Hepatocyte (in vitro differentiated cells): Measurements from ENCODE around the gene CFAP69. TPM values are rescaled to one million over a fixed set of nuclear protein-coding genes. Genes with fewer than 3 reads are reported as not detected.
A peak's percentile ranks its signal among the peaks of the same experiment; 100 is the strongest.

ENCODE experiments used
- DNase-seq: peaks from one replicate; pipeline ENCODE4 v3.0.0-alpha.2; 2016; ENCODE audit warnings: low spot score
- H2AFZ ChIP-seq: fragments of 200-600 bp; sonication (generic); 2 replicates; pipeline ENCODE4 v1.6.0; 2016; ENCODE audit warnings: antibody characterized with exemption, mild to moderate bottlenecking
- H3K27ac ChIP-seq: fragments of 200-600 bp; sonication (generic); 2 replicates; pipeline ENCODE4 v1.5.1; 2016; ENCODE audit warnings: mild to moderate bottlenecking
- H3K27me3 ChIP-seq: fragments of 200-600 bp; sonication (generic); 2 replicates; pipeline ENCODE4 v1.6.1; 2016
- H3K36me3 ChIP-seq: fragments of 200-600 bp; sonication (generic); replicated peaks from 2 replicates; pipeline ENCODE4 v1.5.1; 2016; ENCODE audit warnings: low read depth; ENCODE audit not compliant: insufficient read depth
- H3K4me1 ChIP-seq: fragments of 200-600 bp; sonication (generic); 2 replicates; pipeline ENCODE4 v1.5.1; 2016; ENCODE audit warnings: mild to moderate bottlenecking, moderate library complexity; ENCODE audit not compliant: insufficient read depth
- H3K4me2 ChIP-seq: fragments of 200-600 bp; sonication (generic); 2 replicates; pipeline ENCODE4 v1.6.0; 2016
- H3K4me3 ChIP-seq: fragments of 200-600 bp; sonication (generic); 2 replicates; pipeline ENCODE4 v1.5.1; 2016; ENCODE audit warnings: mild to moderate bottlenecking
- H3K79me2 ChIP-seq: fragments of 200-600 bp; sonication (generic); 2 replicates; pipeline ENCODE4 v1.6.0; 2017; ENCODE audit warnings: mild to moderate bottlenecking
- H3K9me2 ChIP-seq: fragments of 200-600 bp; sonication (generic); replicated peaks from 2 replicates; pipeline ENCODE4 v1.6.0; 2017; ENCODE audit warnings: mild to moderate bottlenecking; ENCODE audit not compliant: insufficient read depth
- H3K9me3 ChIP-seq: fragments of 200-600 bp; sonication (generic); 2 replicates; pipeline ENCODE4 v1.5.1; 2016; ENCODE audit warnings: low read depth, mild to moderate bottlenecking
- H4K20me1 ChIP-seq: fragments of 200-600 bp; sonication (generic); 2 replicates; pipeline ENCODE4 v1.6.0; 2016; ENCODE audit warnings: mild to moderate bottlenecking; ENCODE audit not compliant: insufficient read depth, poor library complexity, severe bottlenecking
- CTCF ChIP-seq: fragments of 200-600 bp; sonication (generic); IDR thresholded peaks from 2 replicates; pipeline ENCODE4 v1.5.1; 2016; ENCODE audit warnings: antibody characterized with exemption, mild to moderate bottlenecking; ENCODE audit not compliant: poor library complexity
- EZH2 ChIP-seq: fragments of 200-600 bp; sonication (generic); IDR thresholded peaks from 2 replicates; pipeline ENCODE4 v1.6.1; 2016; ENCODE audit warnings: antibody characterized with exemption, mild to moderate bottlenecking, borderline replicate concordance
- EZH2phosphoT487 ChIP-seq: fragments of 200-600 bp; sonication (generic); IDR thresholded peaks from one replicate; pipeline ENCODE4 v1.6.1; 2018; ENCODE audit warnings: antibody characterized with exemption, mild to moderate bottlenecking, low read depth, moderate library complexity; ENCODE audit not compliant: unreplicated experiment, severe bottlenecking
- WGBS: methylation state at CpG from one replicate; pipeline ENCODE4 v1.1.6; 2016; ENCODE audit warnings: low lambda C conversion rate; ENCODE audit errors: missing lambda C conversion rate; 5-methylcytosine and 5-hydroxymethylcytosine counted together
- polyA plus RNA-seq: library from polyadenylated mRNA; unstranded; fragments of >200 nt; fragmentation: Nextera tagmentation; extraction: Ambion mirVana; gene quantifications from 2 replicates; pipeline ENCODE4 v1.2.1, GENCODE V29; 2016
- total RNA-seq: library from RNA; depleted of rRNA; stranded (reverse); fragments of >200 nt; gene quantifications from 2 replicates; pipeline ENCODE4 v1.2.3, GENCODE V29; 2014

CFAP69 gene
- total and polyA plus RNA-seq, 2 experiments from 2014 or later = 1.6 to 4.3 TPM

- Histone ChIP-seq H3K4me2 (no peak overlapping the region), H3K27me3 (no peaks in the 10 kb centered on the region), H3K27ac (no peak overlapping the region), H4K20me1 (no peaks in the 10 kb centered on the region), H3K36me3 (no peaks in the 10 kb centered on the region), H2AFZ (no peak overlapping the region), H3K9me3 (no peaks in the 10 kb centered on the region), H3K9me2 (no peaks in the 10 kb centered on the region), H3K4me1 (no peaks in the 10 kb centered on the region), H3K79me2 (no peaks in the 10 kb centered on the region), H3K4me3 (no peak overlapping the region)
- no peak for DNase-seq
- WGBS = 77% methylated on average over 5 of the region's 5 CpGs
- no peak for TF ChIP-seq EZH2phosphoT487
- no peak for TF ChIP-seq EZH2
- no peak for TF ChIP-seq CTCF
Measured at GRCh38 chr7:90309872-90310271, 64.9 kb downstream of the CFAP69 start.

GRCh38 chr7:90311175-90311574 lies 66.2 kb downstream of the CFAP69 start:
- Histone ChIP-seq H3K36me3 (no peaks in the 10 kb centered on the region), H3K4me2 (no peak overlapping the region), H3K9me2 (no peaks in the 10 kb centered on the region), H3K79me2 (no peaks in the 10 kb centered on the region), H3K27ac (no peak overlapping the region), H3K4me3 (no peak overlapping the region), H3K27me3 (no peaks in the 10 kb centered on the region), H3K9me3 (no peaks in the 10 kb centered on the region), H3K4me1 (no peaks in the 10 kb centered on the region), H2AFZ (no peak overlapping the region), H4K20me1 (no peaks in the 10 kb centered on the region)
- DNase-seq = no peak
- no peak for TF ChIP-seq EZH2phosphoT487
- TF ChIP-seq EZH2 = no peak
- TF ChIP-seq CTCF = no peak

GRCh38 chr7:90312745-90313144 lies 67.8 kb downstream of the CFAP69 start:
- H3K4me2 ChIP-seq = no peak overlapping the region
- H3K4me3 ChIP-seq = no peak overlapping the region
- H3K9me3 ChIP-seq = no peaks in the 10 kb centered on the region
- H3K27me3 ChIP-seq = peaks cover 13% of the 10 kb centered on the region
- H4K20me1 ChIP-seq = no peaks in the 10 kb centered on the region
- no peaks in the 10 kb centered on the region for H3K36me3 ChIP-seq
- TF ChIP-seq CTCF = peak; percentile 16
- no peak for TF ChIP-seq EZH2phosphoT487
- TF ChIP-seq EZH2 = no peak
- no peak overlapping the region for H3K27ac ChIP-seq
- H3K4me1 ChIP-seq = no peaks in the 10 kb centered on the region
- 84% methylated on average over 2 of the region's 2 CpGs for WGBS
- H3K79me2 ChIP-seq = no peaks in the 10 kb centered on the region
- DNase-seq = no peak
- no peak overlapping the region for H2AFZ ChIP-seq
- H3K9me2 ChIP-seq = no peaks in the 10 kb centered on the region

GRCh38 chr7:90313907-90314306 lies 68.9 kb downstream of the CFAP69 start:
- no peak for DNase-seq
- WGBS = 79% methylated on average over 4 of the region's 4 CpGs
- Histone ChIP-seq H3K79me2 (no peaks in the 10 kb centered on the region), H3K36me3 (no peaks in the 10 kb centered on the region), H3K4me1 (no peaks in the 10 kb centered on the region), H2AFZ (no peak overlapping the region), H3K27ac (no peak overlapping the region), H3K27me3 (peaks cover 24% of the 10 kb centered on the region), H3K4me3 (no peak overlapping the region), H3K9me3 (no peaks in the 10 kb centered on the region), H4K20me1 (no peaks in the 10 kb centered on the region), H3K9me2 (no peaks in the 10 kb centered on the region), H3K4me2 (no peak overlapping the region)
- TF ChIP-seq EZH2phosphoT487 = no peak
- no peak for TF ChIP-seq CTCF
- TF ChIP-seq EZH2 = no peak
